Transverse colon (tissue), 4 donors: Measurements from ENCODE around the gene FOXP1.

Experiments
- CTCF ChIP-seq, 5 experiments: fragments of 200-600 bp in 3 of 5; fragments of 450-650 bp in 2 of 5; sonication (generic) in 3 of 5; IDR thresholded peaks; 1 replicate in 2 of 5; 2 replicates in 3 of 5; pipeline ENCODE4 v1.5.1; 2016 to 2017; ENCODE audit warnings: antibody characterized with exemption in 5 of 5, inconsistent platforms in 3 of 5, mild to moderate bottlenecking in 2 of 5, moderate library complexity in 1 of 5
- EP300 ChIP-seq: sonication (generic); formaldehyde crosslinking; IDR thresholded peaks from one replicate; pipeline ENCODE4 v1.6.1; 2017; ENCODE audit warnings: antibody characterized with exemption, low read depth
- POLR2AphosphoS5 ChIP-seq, 3 donors: sonication (generic); formaldehyde crosslinking; IDR thresholded peaks; one replicate each; pipeline ENCODE4 v1.6.1; 2016; ENCODE audit warnings: antibody characterized with exemption in 3 of 3

GRCh38 chr3:71214016-71214415, 369.5 kb downstream of the FOXP1 start:
- TF ChIP-seq CTCF (IDR thresholded peaks at IDR 0.05): no peak
- TF ChIP-seq POLR2AphosphoS5 (IDR thresholded peaks at IDR 0.05): no peak
- no peak for TF ChIP-seq EP300
